Left lung (tissue), 10 donors: ENCODE results near the gene PMEPA1. TPM values are rescaled to one million over a fixed set of nuclear protein-coding genes. Genes with fewer than 3 reads are reported as not detected.

Experiments used
- ATAC-seq: fragments of 200-7000 bp; cut with Tn5 transposase; one replicate; pipeline ENCODE4 v1.9.1; 2020; ENCODE audit warnings: moderate library complexity
- DNase-seq, 4 donors: peaks; one replicate each; pipeline ENCODE4 v3.0.0-alpha.2; 2013 to 2020
- H3K27ac ChIP-seq, 2 donors: fragments of 200-600 bp; sonication (generic) in 1 of 2; one replicate each; pipeline versions ENCODE4 v1.5.0 to v1.8.0; 2020 to 2021
- H3K27me3 ChIP-seq, 2 donors: fragments of 200-600 bp; sonication (generic) in 1 of 2; one replicate each; pipeline versions ENCODE4 v1.5.0 to v1.8.0; 2020 to 2021
- H3K36me3 ChIP-seq, 2 donors: fragments of 200-600 bp; sonication (generic) in 1 of 2; one replicate each; pipeline versions ENCODE4 v1.5.0 to v1.8.0; 2020 to 2021
- H3K4me1 ChIP-seq, 2 donors: fragments of 200-600 bp; one replicate each; pipeline ENCODE4 v1.8.0; 2021
- H3K4me3 ChIP-seq, 2 donors: fragments of 200-600 bp; sonication (generic) in 1 of 2; one replicate each; pipeline versions ENCODE4 v1.5.0 to v1.8.0; 2020 to 2021; ENCODE audit warnings: mild to moderate bottlenecking in 1 of 2
- H3K9me3 ChIP-seq, 2 donors: fragments of 200-600 bp; sonication (generic) in 1 of 2; one replicate each; pipeline versions ENCODE4 v1.5.0 to v1.8.0; 2020 to 2021
- intact Hi-C, 2 donors: fragments of 100-400 bp; cut with DNase I; formaldehyde crosslinking; loops; one replicate each; pipeline versions ENCODE4 v1.11.2 to v1.14.2; 2022
- polyA plus RNA-seq, 6 donors: library from polyadenylated mRNA; unstranded; fragments of 120-200 nt; gene quantifications; one replicate each; pipeline ENCODE4 v1.2.1, GENCODE V29; 2013; ENCODE audit not compliant: insufficient read length in 6 of 6
- total RNA-seq, 2 donors: library from RNA; stranded (reverse); fragmentation: NEBNext Ultra II Directional; extraction: Animal tissue kit (Norgen Biotek cat#: 25700); gene quantifications; one replicate each; pipeline ENCODE4 v1.2.1, GENCODE V29; 2021
- TF ChIP-seq, protein P1 (sequence below), 2 donors: fragments of 200-600 bp; sonication (generic) in 1 of 2; IDR thresholded peaks; one replicate each; pipeline versions ENCODE4 v1.5.0 to v1.8.0; 2021; ENCODE audit warnings: antibody characterized with exemption in 2 of 2
- donor health status: DM: no; HTN: yes; CAD: no.
- donor health status: DM: no; HTN: no; CAD: no.

The PMEPA1 gene
- total and polyA plus RNA-seq, 8 donors, result 19.4 to 109 (median 26.2) TPM

GRCh38 chr20:57654363-57654997 is 55.3 kb downstream of the PMEPA1 start:
- Histone ChIP-seq H3K9me3 (no peaks in the 10 kb centered on the region), H3K27me3 (no peaks in the 10 kb centered on the region), H3K4me3 (no peak overlapping the region), H3K36me3 (peaks cover 0 to 53% of the 10 kb centered on the region in 2 donors), H3K4me1 (no peaks in the 10 kb centered on the region), H3K27ac (no peak overlapping the region)
- intact Hi-C loops, result loop anchor here in 1 of 2 donors (10.0 kb wide), 1 partner anchor 430 kb away; no protein-coding TSS in a partner anchor
- peak in 3 of 4 donors; percentile 34 to 78 (median 56) for DNase-seq
- TF ChIP-seq, protein P1, sequence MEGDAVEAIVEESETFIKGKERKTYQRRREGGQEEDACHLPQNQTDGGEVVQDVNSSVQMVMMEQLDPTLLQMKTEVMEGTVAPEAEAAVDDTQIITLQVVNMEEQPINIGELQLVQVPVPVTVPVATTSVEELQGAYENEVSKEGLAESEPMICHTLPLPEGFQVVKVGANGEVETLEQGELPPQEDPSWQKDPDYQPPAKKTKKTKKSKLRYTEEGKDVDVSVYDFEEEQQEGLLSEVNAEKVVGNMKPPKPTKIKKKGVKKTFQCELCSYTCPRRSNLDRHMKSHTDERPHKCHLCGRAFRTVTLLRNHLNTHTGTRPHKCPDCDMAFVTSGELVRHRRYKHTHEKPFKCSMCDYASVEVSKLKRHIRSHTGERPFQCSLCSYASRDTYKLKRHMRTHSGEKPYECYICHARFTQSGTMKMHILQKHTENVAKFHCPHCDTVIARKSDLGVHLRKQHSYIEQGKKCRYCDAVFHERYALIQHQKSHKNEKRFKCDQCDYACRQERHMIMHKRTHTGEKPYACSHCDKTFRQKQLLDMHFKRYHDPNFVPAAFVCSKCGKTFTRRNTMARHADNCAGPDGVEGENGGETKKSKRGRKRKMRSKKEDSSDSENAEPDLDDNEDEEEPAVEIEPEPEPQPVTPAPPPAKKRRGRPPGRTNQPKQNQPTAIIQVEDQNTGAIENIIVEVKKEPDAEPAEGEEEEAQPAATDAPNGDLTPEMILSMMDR (IDR thresholded peaks at IDR 0.05), result peak; percentile 88 to 96
- ATAC-seq, result peak; percentile 82

DNA sequence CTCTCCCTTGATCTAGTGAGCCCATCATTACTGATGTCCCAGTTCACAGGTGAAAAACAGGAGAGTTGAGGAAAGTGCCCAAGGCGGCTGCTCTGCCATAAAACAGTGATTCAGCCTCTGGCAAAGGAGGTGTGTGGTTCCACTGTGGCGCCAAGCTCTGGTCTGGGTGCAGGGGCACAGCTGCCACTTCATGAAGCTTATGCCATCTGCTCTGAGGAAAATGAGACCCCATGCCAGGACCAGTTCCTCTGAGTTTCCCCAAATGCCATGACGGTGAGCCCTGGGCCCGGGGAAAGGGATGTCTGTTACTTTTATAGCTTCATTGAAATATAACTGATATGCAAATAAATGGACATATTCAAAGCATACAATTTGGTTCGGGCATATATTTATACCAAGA is 55.9 kb downstream of the PMEPA1 start:
- ATAC-seq (no peak), DNase-seq (no peak)
- no peaks in the 10 kb centered on the region for H3K4me1 ChIP-seq
- no peak overlapping the region for H3K4me3 ChIP-seq
- TF ChIP-seq, protein P1 (IDR thresholded peaks at IDR 0.05), result no peak
- no peaks in the 10 kb centered on the region for H3K27me3 ChIP-seq
- intact Hi-C loops, result loop anchor here in 1 of 2 donors (10.0 kb wide), 1 partner anchor 431 kb away; no protein-coding TSS in a partner anchor
- H3K9me3 ChIP-seq, result no peaks in the 10 kb centered on the region
- H3K36me3 ChIP-seq, result peaks cover 0 to 50% of the 10 kb centered on the region in 2 donors
- H3K27ac ChIP-seq, result no peak overlapping the region

DNA sequence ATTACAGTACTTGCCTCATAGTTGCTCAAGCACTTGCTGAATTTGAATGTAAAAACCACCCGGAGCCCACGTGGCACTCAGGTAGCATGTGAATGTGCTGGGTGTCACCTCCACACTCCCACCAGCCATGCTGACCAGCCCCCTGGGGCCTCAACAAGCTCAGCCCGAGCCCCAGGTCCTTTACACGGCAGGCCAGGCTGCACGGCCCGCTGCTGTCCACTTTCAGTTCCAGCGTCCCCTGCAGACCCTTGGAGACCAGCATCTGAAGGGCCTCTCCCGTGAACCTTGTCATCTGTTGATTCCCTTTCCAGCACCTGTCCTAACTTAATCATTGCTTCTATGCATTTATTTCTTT is 56.3 kb downstream of the PMEPA1 start:
- H3K4me3 ChIP-seq, result no peak overlapping the region
- no peak for ATAC-seq
- intact Hi-C loops, result loop anchor here in 1 of 2 donors (10.0 kb wide), 1 partner anchor 431 kb away; no protein-coding TSS in a partner anchor

DNA sequence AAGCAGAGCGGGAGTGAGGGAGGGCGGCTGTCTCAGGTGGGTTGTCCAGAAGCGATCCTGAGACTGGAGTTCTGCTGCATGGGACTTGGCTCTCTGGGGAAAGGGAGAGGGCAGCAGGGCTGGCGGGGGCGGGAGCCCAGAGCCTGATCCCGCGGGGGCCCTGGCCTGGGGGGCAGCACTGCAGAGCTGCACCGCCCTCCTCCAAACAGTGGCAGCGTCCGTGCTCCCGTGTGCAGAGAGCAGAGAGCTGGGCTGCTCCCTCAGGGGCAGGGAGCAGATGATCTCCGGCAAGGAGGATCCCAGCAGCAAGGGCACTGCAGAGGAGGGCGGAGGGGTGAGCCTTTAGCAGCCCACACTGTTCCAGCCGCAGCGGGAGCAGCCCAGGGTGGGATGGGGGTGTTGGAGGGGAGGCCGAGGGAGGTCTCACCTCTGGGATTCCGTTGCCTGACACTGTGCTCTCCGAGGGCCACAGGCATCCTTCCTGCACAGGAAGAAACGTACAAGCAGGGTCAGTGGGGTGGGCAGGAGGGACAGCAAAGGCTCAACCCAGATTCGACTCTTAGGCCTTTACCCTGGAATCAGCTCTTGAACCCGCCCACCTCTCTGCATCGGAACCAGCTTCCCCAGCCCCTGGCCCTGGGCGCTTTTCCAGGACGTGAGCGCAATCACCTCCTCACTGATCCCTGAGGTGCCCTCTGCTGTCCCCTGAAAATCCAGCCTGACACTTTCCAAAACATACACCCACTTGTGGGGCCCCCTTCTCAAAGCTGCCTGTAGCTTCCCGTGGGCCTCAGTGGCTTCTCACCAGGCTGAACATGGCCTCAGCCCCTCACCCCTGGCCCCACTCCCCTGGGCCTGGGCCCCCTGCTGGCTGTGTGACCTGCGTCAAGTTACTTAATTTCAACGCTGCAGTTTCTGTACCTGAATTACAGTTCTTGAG is 56.9 kb downstream of the PMEPA1 start:
- Histone ChIP-seq H3K27ac (no peak overlapping the region), H3K27me3 (no peaks in the 10 kb centered on the region), H3K4me3 (no peak overlapping the region), H3K4me1 (no peaks in the 10 kb centered on the region), H3K9me3 (no peaks in the 10 kb centered on the region), H3K36me3 (peaks cover 0 to 43% of the 10 kb centered on the region in 2 donors)
- intact Hi-C loops, result loop anchor here in 1 of 2 donors (10.0 kb wide), 1 partner anchor 432 kb away; no protein-coding TSS in a partner anchor
- DNase-seq (peak in 2 of 4 donors; percentile 22 to 65), ATAC-seq (no peak)
- TF ChIP-seq, protein P1 (IDR thresholded peaks at IDR 0.05), result no peak

More for the DNA sequence above, 56.3 kb downstream of the PMEPA1 start:
- Histone ChIP-seq H3K27me3 (no peaks in the 10 kb centered on the region), H3K4me1 (no peaks in the 10 kb centered on the region), H3K9me3 (no peaks in the 10 kb centered on the region), H3K27ac (no peak overlapping the region), H3K36me3 (peaks cover 0 to 46% of the 10 kb centered on the region in 2 donors)
- peak in 1 of 4 donors; percentile 20 for DNase-seq
- TF ChIP-seq, protein P1 (IDR thresholded peaks at IDR 0.05), result no peak
